Activated naive CD4-positive, alpha-beta T cell treated with anti-CD3 and anti-CD28 coated beads, Interleukin-2, amount 50 U/mL, for 72 hours (primary cell): ENCODE results near the gene ST8SIA5. TPM values are rescaled to one million over a fixed set of nuclear protein-coding genes. Genes with fewer than 3 reads are reported as not detected.
"Not testable (repeated sequence)": the region's sequence is repeated elsewhere in the genome, so short reads cannot be mapped to it uniquely, and the experiment has no call there.

ENCODE experiments used
- ATAC-seq, 2 donors: fragments of 150-1000 bp; cut with Tn5 transposase; 2 replicates each; pipeline ENCODE4 v1.10.0; 2021; ENCODE audit warnings: mild to moderate bottlenecking in 2 of 2, moderate library complexity in 2 of 2
- DNase-seq, 2 donors: peaks; one replicate each; pipeline ENCODE4 v3.0.0; 2021 to 2022; ENCODE audit warnings: low spot score in 2 of 2
- H3K27ac Mint-ChIP-seq, 2 donors: one replicate each; pipeline ENCODE4 v1.8.0; 2022; ENCODE audit warnings: mild to moderate bottlenecking in 2 of 2, mixed read lengths in 2 of 2
- H3K36me3 Mint-ChIP-seq, 2 donors: one replicate each; pipeline ENCODE4 v1.8.0; 2022; ENCODE audit warnings: mixed read lengths in 2 of 2
- H3K9me3 Mint-ChIP-seq, 2 donors: one replicate each; pipeline ENCODE4 v1.8.0; 2022; ENCODE audit warnings: mixed read lengths in 2 of 2
- total RNA-seq, 2 donors: library from RNA; stranded (reverse); gene quantifications; one replicate each; pipeline ENCODE4 v1.2.3, GENCODE V29; 2022

Gene ST8SIA5
- total RNA-seq, result under 1 TPM in 1 of 2 donors, not detected in 1; 0.19 TPM

- DNase-seq (peak in 1 of 2 donors; percentile 18), ATAC-seq (peak; percentile 20 to 49)
- Mint-ChIP-seq H3K9me3 (no peaks in the 10 kb centered on the region), H3K36me3 (peaks cover 6 to 7% of the 10 kb centered on the region in 2 donors), H3K27ac (no peak within 1 kb of the TSS)
Observed at GRCh38 chr18:46756559-46757201, at the start of gene ST8SIA5. Gene ST8SIA5 (minus strand): TSS chr18:46757053. CDS start chr18:46756508, 545 bp downstream.

GRCh38 chr18:46795945-46796344, 39.1 kb upstream of the ST8SIA5 start:
- H3K9me3 Mint-ChIP-seq, ATAC-seq, H3K27ac Mint-ChIP-seq, DNase-seq, H3K36me3 Mint-ChIP-seq: not testable (repeated sequence)

DNA sequence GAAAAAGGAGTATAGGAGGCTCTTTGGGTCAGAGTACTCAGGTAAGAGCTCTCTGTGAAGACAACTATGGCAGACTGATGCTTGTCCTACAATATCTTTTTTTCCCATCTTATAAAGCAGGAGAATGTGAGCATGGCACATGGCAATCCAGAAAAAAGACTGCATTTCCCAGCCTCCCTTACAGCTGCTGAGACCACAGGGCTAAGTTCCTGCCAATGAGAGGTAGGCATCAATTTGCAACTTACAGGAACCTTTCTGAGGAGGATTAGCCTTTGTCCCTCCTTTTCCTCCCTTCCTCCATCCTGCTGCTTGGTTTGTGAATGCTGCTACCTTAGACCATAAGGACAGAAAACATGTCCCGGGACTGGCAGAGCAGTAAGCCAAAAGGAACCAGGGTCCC, 37.8 kb upstream of the ST8SIA5 start:
- Mint-ChIP-seq H3K9me3 (peaks cover 0 to 8% of the 10 kb centered on the region in 2 donors), H3K27ac (no peak overlapping the region), H3K36me3 (peaks cover 0 to 8% of the 10 kb centered on the region in 2 donors)
- ATAC-seq (no peak), DNase-seq (no peak)

DNA sequence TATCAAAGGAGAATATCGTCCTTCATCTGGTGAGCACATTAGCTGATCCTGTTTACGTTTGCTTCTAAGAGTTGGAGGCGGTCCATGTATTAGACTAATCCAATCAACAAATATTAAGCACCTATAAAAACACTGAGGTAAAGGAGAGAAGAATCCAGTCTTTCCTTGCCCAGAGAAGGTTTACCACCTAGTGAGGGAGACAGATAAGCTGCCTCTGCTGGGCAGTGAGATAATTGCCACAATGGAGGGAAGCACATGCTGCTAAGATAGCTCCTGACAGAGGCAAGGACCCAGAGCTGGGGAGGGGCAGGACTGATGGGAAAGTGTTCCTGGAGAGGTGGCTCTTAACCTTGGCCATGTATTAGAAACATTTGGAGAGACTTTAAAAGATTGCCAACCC, 36.7 kb upstream of the ST8SIA5 start:
- ATAC-seq (no peak), DNase-seq (no peak)
- Mint-ChIP-seq H3K27ac (no peak overlapping the region), H3K36me3 (peaks cover 0 to 8% of the 10 kb centered on the region in 2 donors), H3K9me3 (peaks cover 0 to 8% of the 10 kb centered on the region in 2 donors)

DNA sequence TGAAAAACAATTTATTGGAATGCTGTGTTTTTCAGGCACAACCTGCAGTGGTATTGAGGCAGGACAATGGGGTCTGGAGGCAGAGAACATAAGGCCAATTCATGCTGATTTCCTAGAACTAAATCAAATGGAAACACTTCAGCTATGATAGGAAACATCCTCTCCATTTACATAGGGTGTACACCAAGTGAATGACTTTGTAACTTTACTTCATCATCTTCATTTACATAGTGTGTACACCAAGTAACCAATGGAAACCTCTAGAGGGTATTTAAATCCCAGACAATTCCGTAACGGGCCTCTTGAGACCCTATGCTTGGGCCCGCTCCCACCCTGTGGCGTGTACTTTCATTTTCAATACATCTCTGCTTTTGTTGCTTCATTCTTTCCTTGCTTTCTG, 32.2 kb upstream of the ST8SIA5 start:
- no peak for DNase-seq
- Mint-ChIP-seq H3K9me3 (peaks cover 0 to 11% of the 10 kb centered on the region in 2 donors), H3K36me3 (peaks cover 0 to 8% of the 10 kb centered on the region in 2 donors), H3K27ac (no peak overlapping the region)
- no peak for ATAC-seq

DNA sequence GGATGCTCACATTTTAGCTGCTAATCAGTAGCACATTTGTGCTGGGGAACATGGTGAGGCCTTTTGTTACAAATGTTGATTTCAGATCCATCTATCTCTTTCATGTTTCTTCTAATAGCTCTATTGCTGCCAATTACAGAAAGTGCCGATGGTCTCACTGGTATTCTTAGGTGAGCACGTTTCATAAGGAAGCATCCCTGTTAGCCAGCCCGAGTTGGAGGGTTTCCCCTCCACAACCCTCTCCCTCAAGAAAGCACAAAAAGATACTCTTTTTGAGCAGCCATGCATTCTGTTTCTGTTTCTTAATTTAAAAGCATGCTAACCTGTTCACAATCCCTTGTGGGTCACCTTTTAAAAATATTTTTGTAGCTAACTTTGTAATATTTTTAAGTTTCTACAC, 30.8 kb upstream of the ST8SIA5 start:
- Mint-ChIP-seq H3K36me3 (peaks cover 0 to 8% of the 10 kb centered on the region in 2 donors), H3K9me3 (peaks cover 0 to 11% of the 10 kb centered on the region in 2 donors)
- no peak for ATAC-seq

GRCh38 chr18:46772357-46772756, 15.5 kb upstream of the ST8SIA5 start:
- H3K9me3 Mint-ChIP-seq, result no peaks in the 10 kb centered on the region
- no peak for DNase-seq
- no peak for ATAC-seq
- H3K27ac Mint-ChIP-seq, result no peak overlapping the region
- no peaks in the 10 kb centered on the region for H3K36me3 Mint-ChIP-seq

More for the DNA sequence above, 30.8 kb upstream of the ST8SIA5 start:
- DNase-seq, result no peak
- H3K27ac Mint-ChIP-seq, result no peak overlapping the region

DNA sequence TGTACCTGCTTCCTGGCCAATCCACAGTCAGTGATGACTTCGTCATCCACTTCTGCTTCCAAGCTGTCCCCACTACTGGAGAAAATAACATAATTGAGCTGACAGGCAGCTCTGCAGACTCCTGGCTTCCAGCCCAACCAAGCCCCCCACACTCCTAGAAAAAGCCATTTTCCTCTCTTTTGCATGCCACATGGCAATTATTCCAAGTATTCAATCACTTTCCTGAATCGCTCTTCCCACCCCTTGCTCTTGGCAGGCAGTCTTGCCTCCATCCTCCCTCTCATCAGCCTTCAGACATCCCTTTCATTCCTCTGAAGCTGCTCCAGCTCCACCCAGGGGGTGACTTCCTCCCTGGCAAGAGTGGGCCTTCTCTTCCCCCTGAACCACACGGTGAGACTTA, 14.3 kb upstream of the ST8SIA5 start:
- ATAC-seq, result no peak
- H3K9me3 Mint-ChIP-seq, result no peaks in the 10 kb centered on the region
- no peak overlapping the region for H3K27ac Mint-ChIP-seq

GRCh38 chr18:46770708-46771107, 13.9 kb upstream of the ST8SIA5 start:
- H3K27ac Mint-ChIP-seq, result no peak overlapping the region
- no peaks in the 10 kb centered on the region for H3K9me3 Mint-ChIP-seq
- ATAC-seq, result no peak
- DNase-seq, result no peak
- H3K36me3 Mint-ChIP-seq, result no peaks in the 10 kb centered on the region

More for the DNA sequence above, 14.3 kb upstream of the ST8SIA5 start:
- H3K36me3 Mint-ChIP-seq, result no peaks in the 10 kb centered on the region
- no peak for DNase-seq

GRCh38 chr18:46768166-46768921, 11.5 kb upstream of the ST8SIA5 start:
- ATAC-seq (peak in 1 of 2 donors; percentile 55), DNase-seq (no peak)
- H3K36me3 Mint-ChIP-seq, result no peaks in the 10 kb centered on the region
- H3K9me3 Mint-ChIP-seq, result no peaks in the 10 kb centered on the region
- no peak overlapping the region for H3K27ac Mint-ChIP-seq

DNA sequence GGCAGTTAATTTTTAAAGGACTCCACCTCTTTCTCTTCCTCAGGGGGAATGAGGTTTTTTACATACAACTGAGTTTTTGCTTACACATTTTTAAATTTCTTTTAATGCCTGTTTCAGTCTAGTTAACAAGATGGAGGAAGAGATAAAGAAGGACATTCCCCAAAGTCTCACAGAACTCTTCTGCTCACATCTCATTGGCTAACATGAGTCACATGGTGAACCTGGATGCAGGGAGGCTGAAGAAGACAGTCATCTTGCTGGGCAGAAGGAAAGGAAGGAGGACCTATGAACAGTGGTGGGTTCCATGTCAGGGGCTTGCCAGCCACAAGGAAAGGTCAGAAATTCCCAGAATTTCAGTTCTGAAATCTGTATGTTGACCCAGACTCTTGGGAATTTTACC, 10.4 kb upstream of the ST8SIA5 start:
- Mint-ChIP-seq H3K9me3 (no peaks in the 10 kb centered on the region), H3K27ac (no peak overlapping the region), H3K36me3 (no peaks in the 10 kb centered on the region)
- ATAC-seq, result no peak
- no peak for DNase-seq

GRCh38 chr18:46764586-46764985, 7.7 kb upstream of the ST8SIA5 start:
- ATAC-seq, result no peak
- Mint-ChIP-seq H3K9me3 (no peaks in the 10 kb centered on the region), H3K36me3 (no peaks in the 10 kb centered on the region), H3K27ac (no peak overlapping the region)
- DNase-seq, result no peak

DNA sequence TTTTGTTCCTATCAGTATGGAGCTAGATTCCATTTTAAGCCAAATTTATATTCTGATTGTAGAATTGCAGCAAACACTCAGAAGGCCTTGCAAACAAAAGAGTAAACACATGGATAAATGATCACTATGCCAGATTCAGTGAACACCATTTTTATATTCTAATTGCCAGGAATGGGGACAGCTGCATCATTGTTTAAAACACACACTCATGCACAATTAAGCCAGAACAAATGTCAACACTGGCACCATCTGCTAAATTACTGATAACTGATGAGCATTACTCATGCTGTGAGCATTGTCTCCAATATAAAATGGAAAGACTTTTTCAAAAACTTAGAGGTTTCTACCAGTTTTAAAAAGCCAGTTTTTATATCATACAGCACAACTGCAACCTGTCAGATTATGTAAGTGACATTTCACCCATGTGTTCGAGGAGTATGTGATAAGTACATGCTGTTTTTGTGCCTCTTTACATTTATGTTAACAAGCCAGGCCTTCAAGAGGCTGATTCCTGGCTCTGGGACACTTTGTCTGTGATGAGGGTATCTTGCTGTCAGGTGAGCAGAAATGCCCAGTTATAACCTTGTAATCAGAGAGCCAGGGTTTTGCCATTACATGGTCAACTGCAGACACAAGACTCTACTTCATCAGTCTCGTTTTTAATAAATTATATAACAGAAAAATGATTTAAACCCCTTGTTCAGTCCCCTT, 4.4 kb upstream of the ST8SIA5 start:
- no peak for DNase-seq
- ATAC-seq, result no peak
- H3K36me3 Mint-ChIP-seq, result peaks cover 6 to 7% of the 10 kb centered on the region in 2 donors
- no peaks in the 10 kb centered on the region for H3K9me3 Mint-ChIP-seq
- no peak overlapping the region for H3K27ac Mint-ChIP-seq

GRCh38 chr18:46759890-46760289, 3.0 kb upstream of the ST8SIA5 start:
- Mint-ChIP-seq H3K27ac (no peak overlapping the region), H3K9me3 (no peaks in the 10 kb centered on the region), H3K36me3 (peaks cover 6 to 7% of the 10 kb centered on the region in 2 donors)
- DNase-seq, result no peak
- ATAC-seq, result no peak

GRCh38 chr18:46756025-46756558, 761 bp downstream of the ST8SIA5 start:
- no peaks in the 10 kb centered on the region for H3K9me3 Mint-ChIP-seq
- ATAC-seq (peak in 1 of 2 donors; percentile 4), DNase-seq (no peak)
- no peak overlapping the region for H3K27ac Mint-ChIP-seq
- peaks cover 6 to 7% of the 10 kb centered on the region in 2 donors for H3K36me3 Mint-ChIP-seq

DNA sequence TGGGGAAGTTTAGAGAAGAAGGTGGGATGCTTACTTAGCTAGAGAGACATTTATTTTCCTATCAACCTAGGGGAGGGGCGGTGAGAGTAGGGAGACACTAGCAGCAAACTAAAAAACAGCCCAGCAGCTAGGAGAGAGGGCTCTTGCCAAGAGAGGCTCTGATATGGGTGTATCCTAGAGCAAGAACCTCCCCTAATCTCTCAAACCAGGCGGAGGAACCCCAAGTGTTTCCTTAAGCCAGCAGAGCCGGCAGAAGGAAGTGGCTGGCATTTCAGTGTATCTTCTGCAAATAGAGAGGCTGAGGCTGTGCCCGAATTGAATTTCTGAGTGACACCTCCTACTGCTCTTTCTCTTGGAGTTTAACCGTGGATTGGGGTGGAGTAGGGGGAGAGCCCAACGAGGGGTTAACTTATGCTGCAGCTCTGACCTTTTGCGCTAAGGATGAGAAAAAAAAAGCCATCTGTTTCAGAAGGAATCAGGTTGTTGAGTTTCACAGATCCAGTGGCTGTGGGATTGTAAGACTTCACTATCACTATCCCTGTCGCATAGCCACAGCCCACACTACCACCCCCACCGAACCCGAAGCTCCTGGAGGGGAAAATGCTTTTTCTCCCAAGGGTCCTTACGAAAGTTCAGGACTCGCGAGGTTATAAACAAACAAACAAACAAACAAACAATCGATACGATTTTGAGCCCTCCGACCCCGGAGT, 1.4 kb downstream of the ST8SIA5 start:
- Mint-ChIP-seq H3K9me3 (no peaks in the 10 kb centered on the region), H3K36me3 (peaks cover 6 to 7% of the 10 kb centered on the region in 2 donors)
- no peak for ATAC-seq

More for the DNA sequence above, 1.4 kb downstream of the ST8SIA5 start:
- DNase-seq, result no peak
- no peak overlapping the region for H3K27ac Mint-ChIP-seq
